ENCODE measurements around the gene C5AR1.

GRCh38 chr19:47275791-47276461, 33.7 kb upstream of the C5AR1 start:
- TF ChIP-seq REST (IDR thresholded peaks at IDR 0.05; ENCODE audit: insufficient replicate concordance, low read depth) (no peak), CTCF (IDR thresholded peaks at IDR 0.05; ENCODE audit: insufficient read depth, low read length) (no peak), GABPA (IDR thresholded peaks at IDR 0.05; ENCODE audit: low read depth) (no peak), POLR2AphosphoS5 (IDR thresholded peaks at IDR 0.05; ENCODE audit: low read depth) (no peak), SPI1 (IDR thresholded peaks at IDR 0.05; ENCODE audit: borderline replicate concordance, low read depth) (no peak)
